GM12878 (cell line): ENCODE measurements around the gene NHSL2. TPM values are rescaled to one million over a fixed set of nuclear protein-coding genes. Genes with fewer than 3 reads are reported as not detected.

Source experiments
- ATAC-seq: fragments of 200-7000 bp; cut with Tn5 transposase; 3 replicates; pipeline ENCODE4 v1.9.1; 2020; ENCODE audit warnings: mild to moderate bottlenecking, moderate library complexity
- BruUV-seq: library from RNA; stranded (reverse); fragments of 400-500 nt; replicated peaks from 2 replicates; lab custom pipeline; 2021; lab: Mats Ljungman, UMichigan
- CTCF ChIA-PET: fragments of 300-600 bp; sonication (Branson Sonifier 250); formaldehyde crosslinking; extraction: SDS; loops from one replicate; lab custom pipeline; 2021; ENCODE audit warnings: inconsistent platforms; lab: Yijun Ruan, JAX
- POLR2A ChIA-PET: fragments of 350-600 bp; formaldehyde crosslinking; extraction: SDS; loops from one replicate; lab custom pipeline; 2021; ENCODE audit warnings: inconsistent platforms; lab: Charles Lee
- RAD21 ChIA-PET: fragments of 300-600 bp; sonication (Branson Sonifier 250); formaldehyde crosslinking; loops from one replicate; lab custom pipeline; 2023; ENCODE audit warnings: antibody characterized with exemption; ENCODE audit not compliant: unreplicated experiment; lab: Charles Lee
- SMC1A ChIA-PET: fragments of 300-600 bp; sonication (Branson Sonifier 250); formaldehyde crosslinking; loops from one replicate; lab custom pipeline; 2023; ENCODE audit not compliant: unreplicated experiment, uncharacterized antibody; lab: Charles Lee
- DNase-seq: peaks from one replicate; pipeline ENCODE4 v3.0.0-alpha.2; 2011; ENCODE audit warnings: low read depth, low spot score
- FAIRE-seq: peaks from 3 replicates; lab custom pipeline; 2011; peaks lifted over from hg19 to GRCh38; lab: Jason Lieb, UNC
- H2AFZ ChIP-seq: 2 replicates; pipeline ENCODE4 v1.6.0; 2011; ENCODE audit warnings: low read depth, low read length, control low read depth; ENCODE audit not compliant: control insufficient read depth
- H3K27ac ChIP-seq: 2 replicates; pipeline ENCODE4 v1.5.1; 2011; ENCODE audit warnings: control low read depth; ENCODE audit not compliant: control insufficient read depth, insufficient read depth
- H3K27me3 ChIP-seq, 2 experiments: replicated peaks in 1 of 2; 2 replicates each; pipeline versions ENCODE4 v1.6.0 to v1.6.1; 2011; ENCODE audit warnings: low read length in 1 of 2; ENCODE audit not compliant: control insufficient read depth in 2 of 2, insufficient read depth in 2 of 2
- H3K36me3 ChIP-seq, 2 experiments: 2 replicates each; pipeline ENCODE4 v1.5.1; 2011; ENCODE audit warnings: low read length in 1 of 2; ENCODE audit not compliant: control insufficient read depth in 2 of 2, insufficient read depth in 2 of 2
- H3K4me1 ChIP-seq: 2 replicates; pipeline ENCODE4 v1.6.1; 2011; ENCODE audit warnings: mild to moderate bottlenecking, low read length, moderate library complexity, mixed read lengths; ENCODE audit not compliant: control insufficient read depth, insufficient read depth
- H3K4me2 ChIP-seq: 2 replicates; pipeline ENCODE4 v1.6.0; 2011; ENCODE audit warnings: control low read depth; ENCODE audit not compliant: control insufficient read depth, insufficient read depth
- H3K4me3 ChIP-seq: fragments of 200-600 bp; sonication (generic); 2 replicates; pipeline ENCODE4 v1.5.1; 2016
- H3K79me2 ChIP-seq: 2 replicates; pipeline ENCODE4 v1.6.0; 2011; ENCODE audit warnings: low read length; ENCODE audit not compliant: control insufficient read depth, insufficient read depth
- H3K9ac ChIP-seq: 2 replicates; pipeline ENCODE4 v1.8.0; 2011; ENCODE audit warnings: low read length, control low read depth, mixed read lengths; ENCODE audit not compliant: control insufficient read depth, insufficient read depth
- H3K9me3 ChIP-seq: replicated peaks from 3 replicates; pipeline ENCODE4 v1.5.1; 2011; ENCODE audit warnings: mild to moderate bottlenecking, low read length; ENCODE audit not compliant: control insufficient read depth, insufficient read depth
- H4K20me1 ChIP-seq: 2 replicates; pipeline ENCODE4 v1.6.0; 2011; ENCODE audit not compliant: control insufficient read depth, insufficient read depth
- HDGF ChIP-seq: fragments of 450-650 bp; IDR thresholded peaks from 2 replicates; pipeline ENCODE4 v1.6.1; 2016; ENCODE audit warnings: antibody characterized with exemption
- IKZF2 ChIP-seq, 2 experiments: fragments of 450-650 bp; IDR thresholded peaks; 2 replicates each; pipeline ENCODE4 v1.6.1; 2017; ENCODE audit warnings: mild to moderate bottlenecking in 2 of 2, moderate library complexity in 2 of 2
- NR2C2 ChIP-seq: IDR thresholded peaks from 2 replicates; pipeline ENCODE4 v1.6.1; 2011; ENCODE audit warnings: borderline replicate concordance, low read depth; ENCODE audit not compliant: control insufficient read depth, insufficient read length
- SIN3A ChIP-seq: IDR thresholded peaks from 2 replicates; pipeline ENCODE4 v1.6.1; 2012; ENCODE audit warnings: low read depth, low read length, improper control_type of control experiment
- SMAD1 ChIP-seq: fragments of 450-650 bp; IDR thresholded peaks from 2 replicates; pipeline ENCODE4 v1.6.1; 2018; ENCODE audit warnings: mild to moderate bottlenecking, low read depth; ENCODE audit not compliant: partially characterized antibody
- SMAD5 ChIP-seq: IDR thresholded peaks from 2 replicates; pipeline ENCODE4 v1.6.1; 2016; ENCODE audit warnings: antibody characterized with exemption, low read depth
- SMARCA5 ChIP-seq: fragments of 450-650 bp; IDR thresholded peaks from 2 replicates; pipeline ENCODE4 v1.6.1; 2017; ENCODE audit warnings: mild to moderate bottlenecking
- SP1 ChIP-seq: IDR thresholded peaks from one replicate; pipeline ENCODE4 v1.6.1; 2011; ENCODE audit warnings: low read depth, low read length
- WGBS: methylation state at CpG from one replicate; pipeline ENCODE4 v1.1.6; 2016; ENCODE audit warnings: low lambda C conversion rate; ENCODE audit not compliant: insufficient replicate concordance, insufficient coverage; ENCODE audit errors: missing lambda C conversion rate; 5-methylcytosine and 5-hydroxymethylcytosine counted together
- in situ Hi-C: fragments of 300-500 bp; cut with MboI; formaldehyde crosslinking; loops from 9 replicates; pipeline ENCODE4 v1.14.3; 2018; ENCODE audit warnings: mixed read lengths
- intact Hi-C: fragments of 100-400 bp; cut with micrococcal nuclease; formaldehyde crosslinking; loops from one replicate; pipeline ENCODE4 v1.14.2; 2022; ENCODE audit not compliant: unreplicated experiment
- polyA plus RNA-seq, 11 experiments: library from polyadenylated mRNA; depleted of rRNA in 4 of 11; unstranded in 6 of 11; stranded (reverse) in 5 of 11; fragments of >200 nt; fragmentation: Nextera tagmentation in 4 of 11; fragmentation: Illumina TruSeq in 1 of 11; extraction: Ambion mirVana in 4 of 11; extraction: Trizol in 1 of 11; gene quantifications; 1 replicate in 1 of 11; 2 replicates in 10 of 11; pipeline versions ENCODE4 v1.2.1 to v1.2.3, GENCODE V29; 2011 to 2016; ENCODE audit warnings: inconsistent platforms in 2 of 11, missing spikeins in 2 of 11, low read depth in 1 of 11
- total RNA-seq, 4 experiments: library from RNA; depleted of rRNA in 3 of 4; stranded (reverse); fragments of >200 nt in 3 of 4; fragmentation: Illumina TruSeq in 1 of 4; extraction: Trizol in 1 of 4; gene quantifications; 2 replicates each; pipeline versions ENCODE4 v1.2.1 to v1.2.3, GENCODE V29; 2013 to 2021
- TF ChIP-seq, protein P1 (sequence below): fragments of 450-650 bp; IDR thresholded peaks from 2 replicates; pipeline ENCODE4 v1.6.1; 2017; ENCODE audit warnings: mild to moderate bottlenecking, low read depth, inconsistent platforms; ENCODE audit not compliant: poor library complexity, severe bottlenecking

The NHSL2 gene
- total and polyA plus RNA-seq, 10 of the 15 experiments (the other 5 are each of a cell fraction or from before 2014, with no cell fraction given): 0.05 to 0.53 (median 0.07) TPM; not detected in 2

DNA sequence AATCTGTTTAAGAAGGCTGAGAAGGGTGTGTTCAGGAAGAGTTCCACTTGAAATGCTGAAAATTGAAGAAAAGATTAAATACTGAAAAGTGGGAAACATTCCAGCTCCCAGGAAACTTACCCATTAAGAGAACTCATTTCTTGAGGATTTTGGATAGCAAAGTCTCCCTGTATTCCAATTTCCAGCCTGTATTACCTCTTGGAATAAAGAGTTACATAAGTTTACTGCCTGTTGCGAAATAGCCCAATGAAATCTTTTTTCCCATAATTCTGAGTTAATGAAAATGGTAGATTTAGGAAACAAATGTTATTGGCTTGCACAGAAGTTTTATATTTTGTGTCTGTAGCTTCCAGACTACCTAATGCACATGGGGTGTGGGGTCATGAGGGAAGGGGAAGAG, 12.0 kb downstream of the NHSL2 start (continued):
- TF ChIP-seq, protein P1, sequence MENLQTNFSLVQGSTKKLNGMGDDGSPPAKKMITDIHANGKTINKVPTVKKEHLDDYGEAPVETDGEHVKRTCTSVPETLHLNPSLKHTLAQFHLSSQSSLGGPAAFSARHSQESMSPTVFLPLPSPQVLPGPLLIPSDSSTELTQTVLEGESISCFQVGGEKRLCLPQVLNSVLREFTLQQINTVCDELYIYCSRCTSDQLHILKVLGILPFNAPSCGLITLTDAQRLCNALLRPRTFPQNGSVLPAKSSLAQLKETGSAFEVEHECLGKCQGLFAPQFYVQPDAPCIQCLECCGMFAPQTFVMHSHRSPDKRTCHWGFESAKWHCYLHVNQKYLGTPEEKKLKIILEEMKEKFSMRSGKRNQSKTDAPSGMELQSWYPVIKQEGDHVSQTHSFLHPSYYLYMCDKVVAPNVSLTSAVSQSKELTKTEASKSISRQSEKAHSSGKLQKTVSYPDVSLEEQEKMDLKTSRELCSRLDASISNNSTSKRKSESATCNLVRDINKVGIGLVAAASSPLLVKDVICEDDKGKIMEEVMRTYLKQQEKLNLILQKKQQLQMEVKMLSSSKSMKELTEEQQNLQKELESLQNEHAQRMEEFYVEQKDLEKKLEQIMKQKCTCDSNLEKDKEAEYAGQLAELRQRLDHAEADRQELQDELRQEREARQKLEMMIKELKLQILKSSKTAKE: no peak
- no peak for TF ChIP-seq SIN3A

GRCh38 chrX:71923516-71923915, 12.9 kb downstream of the NHSL2 start:
- H3K4me1 ChIP-seq: no peaks in the 10 kb centered on the region
- BruUV-seq: no TSS peak
- no peak overlapping the region for H3K4me2 ChIP-seq
- no peaks in the 10 kb centered on the region; a peak in 1 of 4 replicates for H3K27me3 ChIP-seq
- POLR2A ChIA-PET: no interaction called here
- SMC1A ChIA-PET: no interaction called here
- FAIRE-seq (no peak), ATAC-seq (no peak), DNase-seq (no peak)
- RAD21 ChIA-PET: no interaction called here
- H2AFZ ChIP-seq: no peak overlapping the region
- H3K4me3 ChIP-seq: no peak overlapping the region
- H3K9me3 ChIP-seq: no peaks in the 10 kb centered on the region
- no peak for TF ChIP-seq SP1
- no peak for TF ChIP-seq SMAD1
- TF ChIP-seq IKZF2 (IDR thresholded peaks at IDR 0.05): no peak
- no peak for TF ChIP-seq NR2C2
- no peak for TF ChIP-seq SMARCA5
- TF ChIP-seq HDGF: no peak
- no peak for TF ChIP-seq SMAD5
- H4K20me1 ChIP-seq: no peaks in the 10 kb centered on the region
- H3K9ac ChIP-seq: no peak overlapping the region
- CTCF ChIA-PET: no interaction called here
- no peaks in the 10 kb centered on the region for H3K79me2 ChIP-seq
- intact Hi-C loops (no loop called here), in situ Hi-C loops (no loop called here)
- no peak overlapping the region for H3K27ac ChIP-seq
- H3K36me3 ChIP-seq: no peaks in the 10 kb centered on the region
- WGBS: 4% methylated on average over 3 of the region's 3 CpGs
